IMR-90 (cell line): ENCODE data around the gene CHD6.

Source experiments
- POLR2A ChIP-seq: IDR thresholded peaks from 2 replicates; pipeline ENCODE4 v1.6.1; 2012; ENCODE audit warnings: mild to moderate bottlenecking, low read depth, low read length
- RAD21 ChIP-seq: IDR thresholded peaks from 2 replicates; pipeline ENCODE4 v1.6.1; 2012; ENCODE audit warnings: low read length, improper control_type of control experiment
- TF ChIP-seq, protein P1 (sequence below): conservative IDR thresholded peaks from 2 replicates; pipeline ENCODE4 v1.5.1; 2012; ENCODE audit warnings: mild to moderate bottlenecking, low read depth, low read length, improper control_type of control experiment

DNA sequence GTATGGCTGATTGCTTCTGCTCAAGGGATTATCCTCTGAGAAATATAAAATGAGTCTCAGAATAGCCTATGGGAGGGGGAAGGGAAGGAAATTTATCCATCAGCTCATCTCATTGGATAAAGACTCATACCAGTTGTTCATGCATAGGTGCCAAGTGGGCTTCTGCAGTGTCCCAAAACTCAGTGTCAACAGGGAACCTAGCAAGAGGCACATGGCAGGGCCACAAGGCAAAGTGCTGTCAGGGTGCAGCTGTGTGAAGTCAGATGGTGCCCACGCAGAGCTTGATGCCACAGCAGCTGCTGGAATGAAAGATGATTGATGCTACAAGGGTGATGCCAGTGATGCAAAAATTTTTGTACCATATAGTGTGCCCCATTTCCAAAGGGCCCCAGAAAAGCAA, 3.2 kb upstream of the CHD6 start:
- TF ChIP-seq, protein P1, sequence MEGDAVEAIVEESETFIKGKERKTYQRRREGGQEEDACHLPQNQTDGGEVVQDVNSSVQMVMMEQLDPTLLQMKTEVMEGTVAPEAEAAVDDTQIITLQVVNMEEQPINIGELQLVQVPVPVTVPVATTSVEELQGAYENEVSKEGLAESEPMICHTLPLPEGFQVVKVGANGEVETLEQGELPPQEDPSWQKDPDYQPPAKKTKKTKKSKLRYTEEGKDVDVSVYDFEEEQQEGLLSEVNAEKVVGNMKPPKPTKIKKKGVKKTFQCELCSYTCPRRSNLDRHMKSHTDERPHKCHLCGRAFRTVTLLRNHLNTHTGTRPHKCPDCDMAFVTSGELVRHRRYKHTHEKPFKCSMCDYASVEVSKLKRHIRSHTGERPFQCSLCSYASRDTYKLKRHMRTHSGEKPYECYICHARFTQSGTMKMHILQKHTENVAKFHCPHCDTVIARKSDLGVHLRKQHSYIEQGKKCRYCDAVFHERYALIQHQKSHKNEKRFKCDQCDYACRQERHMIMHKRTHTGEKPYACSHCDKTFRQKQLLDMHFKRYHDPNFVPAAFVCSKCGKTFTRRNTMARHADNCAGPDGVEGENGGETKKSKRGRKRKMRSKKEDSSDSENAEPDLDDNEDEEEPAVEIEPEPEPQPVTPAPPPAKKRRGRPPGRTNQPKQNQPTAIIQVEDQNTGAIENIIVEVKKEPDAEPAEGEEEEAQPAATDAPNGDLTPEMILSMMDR = no peak
- TF ChIP-seq POLR2A (no peak), RAD21 (no peak)
